Activated T-helper 1 cell treated with Interleukin-2 at 50 U/mL for 16 hours (primary cell): ENCODE data around the gene COLEC12.
"Not testable (repeated sequence)": the region's sequence is repeated elsewhere in the genome, so short reads cannot be mapped to it uniquely, and the experiment has no call there.

ENCODE experiments used
- DNase-seq: peaks from one replicate; pipeline ENCODE4 v3.0.0-alpha.2; 2020; ENCODE audit warnings: low read depth

Gene COLEC12

GRCh38 chr18:318791-319291 is 181.7 kb downstream of the COLEC12 start:
- DNase-seq = no peak

- DNase-seq = no peak
Observed at GRCh38 chr18:317618-318017, 182.9 kb downstream of the COLEC12 start.

DNA sequence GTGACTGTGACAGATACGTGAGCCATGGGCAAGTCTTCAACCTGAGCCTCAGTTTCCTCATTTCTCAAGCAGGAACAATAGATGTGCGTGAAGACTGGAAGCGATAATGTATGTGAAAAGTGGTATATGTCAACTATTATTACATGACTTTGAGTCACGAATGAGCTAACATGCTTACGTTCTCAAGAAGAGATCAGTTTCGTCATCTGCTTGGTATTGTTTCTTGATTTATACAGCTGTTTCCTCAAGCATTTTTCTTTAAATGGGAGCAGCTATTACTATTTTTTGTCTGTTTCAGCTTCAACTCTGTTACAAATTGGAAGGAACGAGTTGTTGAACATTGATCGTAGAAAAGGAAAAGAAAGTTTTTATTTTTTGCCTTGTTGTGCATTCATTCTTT is 184.1 kb downstream of the COLEC12 start:
- no peak for DNase-seq

DNA sequence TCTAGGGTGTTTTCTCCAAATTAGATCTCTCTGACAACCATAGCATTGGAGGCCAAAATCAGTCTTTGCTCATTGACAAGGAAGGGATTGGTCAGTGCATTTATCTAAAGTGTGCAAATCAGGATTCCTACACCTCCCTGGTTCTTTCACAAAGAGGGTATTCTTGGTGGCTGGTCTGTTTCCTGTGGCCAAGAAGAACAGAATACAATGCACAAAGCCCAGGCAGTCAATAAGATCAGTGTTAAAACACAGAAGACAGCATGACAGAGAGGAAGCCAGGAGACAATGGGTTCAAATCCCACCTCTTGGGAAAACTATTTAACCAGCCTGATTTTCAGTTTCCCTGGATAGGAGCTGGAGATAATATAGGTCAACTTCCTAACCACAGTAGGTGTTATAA is 186.6 kb downstream of the COLEC12 start:
- DNase-seq = no peak

GRCh38 chr18:312415-312814 is 188.1 kb downstream of the COLEC12 start:
- DNase-seq = no peak

DNA sequence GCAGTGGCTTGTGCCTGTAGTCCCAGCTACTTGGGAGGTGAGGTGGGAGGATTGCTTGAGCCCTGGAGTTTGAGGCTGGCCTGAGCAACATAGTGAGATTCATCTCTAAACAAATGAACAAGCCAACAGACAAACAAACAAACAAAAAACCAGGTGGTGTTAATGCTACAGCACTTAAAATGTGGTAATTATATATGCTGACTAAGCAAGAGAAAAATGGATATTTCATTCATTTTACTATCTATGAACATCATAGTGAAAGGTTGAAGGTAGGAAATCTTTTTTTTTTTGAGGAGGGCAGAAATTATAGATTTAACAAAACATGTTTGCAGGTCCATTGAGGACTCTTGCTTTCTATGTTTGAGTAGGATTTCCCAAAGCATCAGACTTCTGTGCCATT is 190.5 kb downstream of the COLEC12 start:
- DNase-seq = no peak

DNA sequence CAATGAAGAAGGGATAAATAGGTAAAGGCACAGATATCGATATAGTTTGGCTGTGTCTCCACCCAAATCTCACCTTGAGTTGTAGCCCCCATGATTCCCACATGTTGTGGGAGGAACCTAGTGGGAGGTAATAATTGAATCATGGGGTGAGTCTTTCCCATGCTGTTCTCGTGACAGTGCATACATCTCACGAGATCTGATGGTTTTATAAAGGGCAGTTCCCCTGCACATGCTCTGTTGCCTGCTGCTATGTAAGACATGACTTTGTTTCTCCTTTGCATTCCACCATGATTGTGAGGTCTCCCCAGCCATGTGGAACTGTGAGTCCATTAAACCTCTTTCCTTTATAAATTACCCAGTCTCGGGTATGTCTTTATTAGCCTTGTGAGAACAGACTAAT is 192.4 kb downstream of the COLEC12 start:
- not testable (repeated sequence) for DNase-seq

DNA sequence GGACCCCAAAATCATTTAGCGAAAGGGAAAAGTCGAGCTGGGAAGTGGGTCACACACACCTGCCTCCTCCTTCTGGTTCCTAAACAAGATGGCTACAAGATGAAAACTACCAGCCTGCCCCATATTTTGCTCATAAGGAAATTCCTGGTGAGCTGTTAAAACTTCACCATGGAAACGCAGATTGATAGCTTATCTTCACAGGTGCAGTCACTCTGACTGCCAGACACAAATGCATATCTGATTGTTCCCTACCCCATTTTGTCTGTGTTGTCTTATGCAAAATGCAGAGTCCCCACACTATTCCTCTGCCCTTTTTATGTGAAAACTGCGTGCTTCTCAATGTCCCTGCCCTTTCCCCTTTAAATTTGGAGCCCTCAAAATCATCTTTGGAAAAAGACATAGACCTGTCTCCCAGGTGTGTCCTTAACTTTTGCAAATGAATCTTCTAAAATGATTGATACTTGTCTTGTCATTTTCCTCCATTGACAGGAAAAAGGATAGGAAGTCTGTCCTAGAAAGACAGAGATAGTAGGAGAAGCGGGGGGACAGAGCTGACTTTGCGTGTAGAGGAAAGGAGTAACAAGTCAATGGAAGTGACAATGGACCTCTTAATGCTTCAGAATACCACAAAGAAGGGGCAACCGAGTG is 193.8 kb downstream of the COLEC12 start:
- no peak for DNase-seq

GRCh38 chr18:305003-305501 is 195.4 kb downstream of the COLEC12 start:
- no peak for DNase-seq

GRCh38 chr18:303607-304006 is 196.9 kb downstream of the COLEC12 start:
- DNase-seq = no peak

GRCh38 chr18:303011-303410 is 197.5 kb downstream of the COLEC12 start:
- no peak for DNase-seq

DNA sequence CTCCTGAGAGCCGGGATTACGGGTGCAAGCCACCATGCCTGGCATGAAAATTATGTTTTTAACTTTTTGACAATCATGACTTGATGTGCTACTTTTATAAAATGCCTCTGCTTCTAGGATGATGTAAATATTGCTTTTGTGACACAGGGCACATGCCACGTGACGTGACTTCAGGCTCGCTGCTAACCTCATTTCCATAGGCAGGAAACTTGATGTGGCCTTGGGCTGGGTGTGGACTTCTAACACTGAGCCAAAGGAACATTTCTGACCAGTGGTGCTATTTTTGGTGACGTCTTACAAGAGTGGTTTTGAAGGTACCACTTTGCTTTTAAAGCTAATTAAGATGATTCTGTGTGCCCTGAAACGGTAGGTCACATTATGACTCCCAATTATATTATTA is 198.4 kb downstream of the COLEC12 start:
- no peak for DNase-seq

DNA sequence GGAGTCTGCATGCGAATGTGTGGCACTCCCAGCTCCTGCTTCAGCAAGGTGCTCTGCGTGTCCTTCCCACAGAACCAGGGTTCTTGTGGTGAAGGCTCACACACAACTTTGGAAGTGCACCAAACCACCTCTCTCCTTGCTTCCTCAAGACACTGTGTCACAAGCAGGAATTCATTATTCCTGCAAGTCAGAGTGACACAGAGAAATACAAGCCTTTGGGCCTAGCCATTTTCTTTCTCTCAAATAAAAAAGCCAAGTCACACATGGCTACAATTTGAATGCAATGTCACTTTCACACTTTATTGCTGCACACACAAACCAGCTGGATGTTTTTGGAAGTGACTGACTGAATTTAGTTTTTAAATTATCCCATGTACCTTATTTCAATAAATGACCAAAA is 202.6 kb downstream of the COLEC12 start:
- no peak for DNase-seq

- DNase-seq = no peak
Observed at GRCh38 chr18:295756-296490, 204.6 kb downstream of the COLEC12 start.

DNA sequence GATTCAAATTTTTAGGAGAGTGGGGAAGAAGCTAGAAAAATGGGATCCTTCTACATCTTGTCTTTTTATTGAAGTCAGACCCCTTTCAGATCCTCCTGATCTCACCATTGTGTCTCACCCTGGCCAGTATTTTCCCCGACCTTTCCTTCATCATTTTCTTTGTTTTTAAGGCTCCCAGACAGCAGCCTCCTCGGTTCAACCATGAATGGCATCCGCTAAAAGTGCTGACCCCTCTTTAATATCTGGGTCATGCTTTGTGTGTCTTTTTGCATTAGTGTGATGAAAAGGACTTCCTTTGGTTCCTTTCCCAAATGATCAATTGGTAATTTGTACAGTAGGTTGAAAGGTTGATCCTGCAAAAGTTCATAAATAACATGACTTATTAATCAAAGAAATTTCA is 205.9 kb downstream of the COLEC12 start:
- DNase-seq = no peak

- DNase-seq = no peak
Observed at GRCh38 chr18:293536-293935, 207.0 kb downstream of the COLEC12 start.

- no peak for DNase-seq
Observed at GRCh38 chr18:292271-292670, 208.2 kb downstream of the COLEC12 start.

DNA sequence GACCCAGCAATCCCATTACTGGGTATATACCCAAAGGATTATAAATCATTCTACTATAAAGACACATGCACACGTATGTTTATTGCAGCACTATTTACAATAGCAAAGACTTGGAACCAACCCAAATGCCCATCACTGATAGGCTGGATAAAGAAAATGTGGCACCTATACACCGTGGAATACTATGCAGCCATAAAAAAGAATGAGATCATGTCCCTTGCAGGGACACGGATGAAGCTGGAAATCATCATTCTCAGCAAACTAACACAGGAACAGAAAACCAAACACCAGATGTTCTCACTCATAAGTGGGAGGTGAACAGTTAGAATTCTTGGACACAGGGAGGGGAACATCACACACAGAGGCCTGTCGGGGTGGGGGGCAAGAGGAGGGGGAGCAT is 210.5 kb downstream of the COLEC12 start:
- DNase-seq = not testable (repeated sequence)

DNA sequence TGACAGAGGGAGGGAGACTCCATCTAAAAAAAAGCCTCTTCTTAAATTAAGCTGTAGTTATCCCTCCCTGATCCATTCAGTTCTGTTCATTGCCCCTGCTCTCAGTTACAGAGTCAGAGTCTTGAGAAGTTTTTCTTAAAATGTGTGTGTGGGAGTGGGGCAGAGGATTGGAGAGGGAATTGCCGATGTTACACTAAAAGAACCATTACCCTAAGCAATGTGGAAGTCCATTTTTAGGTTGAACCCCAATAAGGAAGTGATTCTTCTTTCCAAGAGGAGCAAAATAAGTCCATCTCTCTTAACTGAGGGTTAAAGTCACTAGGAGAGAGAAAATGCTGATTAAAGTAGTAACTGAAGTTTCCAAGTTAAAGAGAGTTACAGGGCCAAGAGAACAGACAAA is 211.5 kb downstream of the COLEC12 start:
- DNase-seq = no peak

GRCh38 chr18:286515-287310 is 213.8 kb downstream of the COLEC12 start:
- DNase-seq = no peak

DNA sequence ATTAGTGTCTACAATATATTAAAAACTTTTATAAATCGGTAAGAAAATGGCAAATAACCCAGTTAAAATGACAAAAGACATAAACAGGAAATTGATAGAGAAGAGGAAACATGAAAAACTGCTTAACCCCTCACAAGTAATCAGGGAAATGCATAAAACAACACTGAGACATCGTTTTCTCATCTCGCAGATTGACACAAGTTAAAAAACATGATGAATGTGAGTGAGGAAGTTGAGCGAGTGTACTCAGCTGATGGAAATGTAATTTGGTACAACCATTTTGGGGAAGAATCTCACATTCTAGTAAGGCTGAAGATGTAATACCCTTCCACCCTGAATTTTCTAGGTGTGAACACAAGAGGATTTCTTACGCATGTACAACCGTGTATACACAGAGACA is 214.7 kb downstream of the COLEC12 start:
- no peak for DNase-seq

DNA sequence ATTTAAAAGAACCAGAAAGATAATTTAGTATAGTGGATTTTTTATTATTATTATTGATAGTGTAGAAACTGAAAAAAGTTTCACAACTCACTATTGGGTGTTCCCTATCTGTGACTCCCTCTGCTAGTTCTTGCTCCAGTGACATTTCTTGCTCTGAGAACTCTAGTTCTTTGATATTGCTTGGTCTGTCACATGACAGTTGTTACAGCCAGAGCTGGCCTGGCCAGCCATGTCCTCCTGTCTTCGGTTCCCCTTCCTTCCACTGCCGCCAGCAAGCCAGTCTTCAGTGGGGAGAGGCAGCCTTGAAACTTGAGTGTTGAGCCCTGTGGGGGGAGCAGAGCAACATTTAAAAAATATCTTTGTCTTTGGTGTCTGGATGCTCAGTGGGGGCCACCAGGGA is 225.0 kb downstream of the COLEC12 start:
- DNase-seq = no peak

- no peak for DNase-seq
Observed at GRCh38 chr18:274313-274712, 226.2 kb downstream of the COLEC12 start.
